NT2/D1 (cell line): Measurements from ENCODE around the gene CXCR6.

Experiments
- SUZ12 ChIP-seq: IDR thresholded peaks from 2 replicates; pipeline ENCODE4 v1.6.1; 2011; ENCODE audit not compliant: insufficient read length, insufficient read depth; ENCODE audit errors: extremely low read depth
- YY1 ChIP-seq: IDR thresholded peaks from 2 replicates; pipeline ENCODE4 v1.6.1; 2011; ENCODE audit not compliant: insufficient read length, insufficient read depth

DNA sequence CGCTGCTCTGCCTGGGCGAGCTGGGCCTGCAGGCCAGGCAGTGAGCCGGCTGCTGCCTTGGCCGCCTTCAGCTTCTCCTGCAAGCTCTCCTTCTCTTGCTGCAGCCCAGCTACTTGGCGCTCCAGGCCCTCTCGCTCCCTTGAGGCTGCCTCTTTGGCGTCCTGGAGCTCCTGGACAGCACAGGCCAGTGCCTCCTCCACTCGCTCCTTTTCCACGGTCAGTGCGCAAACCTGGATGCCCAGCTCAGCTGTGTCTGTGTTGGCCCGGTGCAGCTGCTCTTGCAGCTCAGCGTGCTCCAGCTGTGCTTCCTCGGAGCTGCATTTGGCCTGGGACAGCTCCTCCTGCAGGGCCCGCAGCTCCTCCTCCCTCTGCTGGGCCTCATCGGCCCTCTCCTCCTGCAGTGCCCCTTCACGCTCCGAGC is 23.1 kb downstream of the CXCR6 start:
- no peak for TF ChIP-seq SUZ12
- TF ChIP-seq YY1: no peak
